Measurements from ENCODE around the gene ZNF664. TPM values are rescaled to one million over a fixed set of nuclear protein-coding genes. Genes with fewer than 3 reads are reported as not detected.

Gene ZNF664
- total and polyA plus RNA-seq, 9 of the 15 experiments (the other 6 are each of a cell fraction or from before 2014, with no cell fraction given): 3.3 to 101 (median 63.6) TPM

- TF ChIP-seq STAT6 (CRISPR knock-in tag; IDR thresholded peaks at IDR 0.05) (no peak), ZNF584 (CRISPR knock-in tag; IDR thresholded peaks at IDR 0.05; ENCODE audit: low read depth) (no peak), PHB2 (IDR thresholded peaks at IDR 0.05; ENCODE audit: low read depth) (no peak), SFPQ (IDR thresholded peaks at IDR 0.05; ENCODE audit: low read depth, low read length) (no peak), RBFOX2 (IDR thresholded peaks at IDR 0.05; ENCODE audit: low read depth, low read length) (no peak), ILF3 (IDR thresholded peaks at IDR 0.05; ENCODE audit: borderline replicate concordance) (no peak), PRPF4 (IDR thresholded peaks at IDR 0.05; ENCODE audit: insufficient read depth, low read depth, low read length, poor library complexity, severe bottlenecking) (no peak), ZNF76 (CRISPR knock-in tag; IDR thresholded peaks at IDR 0.05; ENCODE audit: borderline replicate concordance) (no peak), SNIP1 (IDR thresholded peaks at IDR 0.05; ENCODE audit: low read depth) (no peak), ATF1 (CRISPR knock-in tag; IDR thresholded peaks at IDR 0.05) (no peak), ATF1 (tag; IDR thresholded peaks at IDR 0.05) (no peak), ATF6 (CRISPR knock-in tag; IDR thresholded peaks at IDR 0.05) (no peak), THRA (IDR thresholded peaks at IDR 0.05) (no peak)
Observed at GRCh38 chr12:123966596-123966995, 6.4 kb upstream of the ZNF664 start (continued).
